Measurements from ENCODE around the gene ACTL9.

Gene ACTL9

DNA sequence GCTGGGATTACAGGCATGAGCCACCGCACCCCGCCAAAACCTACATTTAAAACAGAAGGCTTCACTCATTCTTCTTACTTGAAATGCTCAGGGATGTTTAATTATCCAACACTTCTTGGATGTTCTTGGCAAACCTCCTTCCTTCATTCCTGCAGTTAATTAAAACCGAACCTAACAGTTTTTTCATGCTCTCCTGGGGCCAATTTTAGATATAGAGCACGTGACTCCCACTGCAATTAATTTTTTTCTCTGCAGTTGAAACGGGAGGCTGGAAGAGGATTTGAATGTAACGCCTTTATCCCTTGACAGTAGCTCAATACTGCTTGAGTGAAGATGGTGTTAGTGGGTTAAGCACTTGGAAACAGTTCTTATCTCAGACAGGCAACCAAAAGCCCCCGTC lies 4.6 kb upstream of the ACTL9 start:
- no peak overlapping the region for H3K4me3 ChIP-seq (ENCODE audit: low read depth, low read length)
- H3K36me3 ChIP-seq (ENCODE audit: insufficient read depth, low read length), result no peaks in the 10 kb centered on the region
- no peak overlapping the region for H3K27ac ChIP-seq (ENCODE audit: low read depth, low read length)
- no peak overlapping the region for H2AFZ ChIP-seq (ENCODE audit: low read length, unreplicated experiment)
- H3K27me3 ChIP-seq (ENCODE audit: insufficient read depth, low read length), result no peaks in the 10 kb centered on the region; the same call in none of the 2 replicates
- no peaks in the 10 kb centered on the region for H3K4me1 ChIP-seq (ENCODE audit: control insufficient read depth, insufficient read depth, low read length, unreplicated experiment)
- H3K79me2 ChIP-seq (ENCODE audit: control insufficient read depth, insufficient read depth, low read length, unreplicated experiment), result no peaks in the 10 kb centered on the region

- Histone ChIP-seq H3K4me3 (ENCODE audit: low read depth, low read length) (no peak overlapping the region), H3K36me3 (ENCODE audit: insufficient read depth, low read length) (no peaks in the 10 kb centered on the region), H3K79me2 (ENCODE audit: control insufficient read depth, insufficient read depth, low read length, unreplicated experiment) (no peaks in the 10 kb centered on the region), H2AFZ (ENCODE audit: low read length, unreplicated experiment) (no peak overlapping the region), H3K4me1 (ENCODE audit: control insufficient read depth, insufficient read depth, low read length, unreplicated experiment) (no peaks in the 10 kb centered on the region), H3K27ac (ENCODE audit: low read depth, low read length) (no peak overlapping the region), H3K27me3 (ENCODE audit: insufficient read depth, low read length) (no peaks in the 10 kb centered on the region; the same call in none of the 2 replicates)
These were observed 3.8 kb upstream of the ACTL9 start for GRCh38 chr19:8702350-8702749.

DNA sequence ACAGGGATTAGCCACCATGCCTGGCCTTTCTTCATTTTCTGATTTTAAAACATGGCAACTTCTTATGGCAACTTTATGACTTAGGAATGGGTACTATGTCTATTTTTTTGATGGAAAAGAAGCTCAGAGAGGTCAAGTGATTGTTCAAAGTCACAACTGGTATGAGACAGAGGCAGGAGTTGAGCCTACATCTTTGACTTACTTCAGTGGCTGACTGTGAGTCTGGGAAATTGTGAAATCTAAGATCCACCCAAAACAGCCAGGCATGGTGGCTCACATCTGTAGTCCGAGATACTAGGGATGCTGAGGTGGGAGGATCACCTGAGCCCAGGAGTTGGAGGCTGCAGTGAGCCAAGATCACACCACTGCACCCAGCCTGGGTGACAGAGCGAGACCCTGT lies 2.4 kb upstream of the ACTL9 start:
- no peaks in the 10 kb centered on the region for H3K79me2 ChIP-seq (ENCODE audit: control insufficient read depth, insufficient read depth, low read length, unreplicated experiment)
- no peaks in the 10 kb centered on the region for H3K36me3 ChIP-seq (ENCODE audit: insufficient read depth, low read length)
- H3K27ac ChIP-seq (ENCODE audit: low read depth, low read length), result no peak overlapping the region
- no peaks in the 10 kb centered on the region for H3K4me1 ChIP-seq (ENCODE audit: control insufficient read depth, insufficient read depth, low read length, unreplicated experiment)
- no peak overlapping the region for H3K4me3 ChIP-seq (ENCODE audit: low read depth, low read length)
- H3K27me3 ChIP-seq (ENCODE audit: insufficient read depth, low read length), result no peaks in the 10 kb centered on the region; the same call in none of the 2 replicates
- no peak overlapping the region for H2AFZ ChIP-seq (ENCODE audit: low read length, unreplicated experiment)

- Histone ChIP-seq H2AFZ (ENCODE audit: low read length, unreplicated experiment) (no peak overlapping the region), H3K27me3 (ENCODE audit: insufficient read depth, low read length) (no peaks in the 10 kb centered on the region; the same call in none of the 2 replicates), H3K4me3 (ENCODE audit: low read depth, low read length) (no peak overlapping the region), H3K36me3 (ENCODE audit: insufficient read depth, low read length) (no peaks in the 10 kb centered on the region), H3K27ac (ENCODE audit: low read depth, low read length) (no peak overlapping the region), H3K79me2 (ENCODE audit: control insufficient read depth, insufficient read depth, low read length, unreplicated experiment) (no peaks in the 10 kb centered on the region), H3K4me1 (ENCODE audit: control insufficient read depth, insufficient read depth, low read length, unreplicated experiment) (no peaks in the 10 kb centered on the region)
These were observed 1.3 kb upstream of the ACTL9 start for GRCh38 chr19:8699908-8700307.

GRCh38 chr19:8697671-8698432 lies 743 bp downstream of the ACTL9 start:
- no peaks in the 10 kb centered on the region for H3K36me3 ChIP-seq (ENCODE audit: insufficient read depth, low read length)
- no peak overlapping the region for H3K4me3 ChIP-seq (ENCODE audit: low read depth, low read length)
- no peak overlapping the region for H3K27ac ChIP-seq (ENCODE audit: low read depth, low read length)
- no peak overlapping the region for H2AFZ ChIP-seq (ENCODE audit: low read length, unreplicated experiment)
- no peaks in the 10 kb centered on the region for H3K79me2 ChIP-seq (ENCODE audit: control insufficient read depth, insufficient read depth, low read length, unreplicated experiment)
- no peaks in the 10 kb centered on the region for H3K4me1 ChIP-seq (ENCODE audit: control insufficient read depth, insufficient read depth, low read length, unreplicated experiment)
- H3K27me3 ChIP-seq (ENCODE audit: insufficient read depth, low read length), result no peaks in the 10 kb centered on the region; the same call in none of the 2 replicates

GRCh38 chr19:8696993-8697392 lies 1.6 kb downstream of the ACTL9 start:
- Histone ChIP-seq H3K79me2 (ENCODE audit: control insufficient read depth, insufficient read depth, low read length, unreplicated experiment) (no peaks in the 10 kb centered on the region), H3K27ac (ENCODE audit: low read depth, low read length) (no peak overlapping the region), H3K4me3 (ENCODE audit: low read depth, low read length) (no peak overlapping the region), H3K27me3 (ENCODE audit: insufficient read depth, low read length) (peaks cover 3% of the 10 kb centered on the region), H2AFZ (ENCODE audit: low read length, unreplicated experiment) (no peak overlapping the region), H3K36me3 (ENCODE audit: insufficient read depth, low read length) (no peaks in the 10 kb centered on the region), H3K4me1 (ENCODE audit: control insufficient read depth, insufficient read depth, low read length, unreplicated experiment) (no peaks in the 10 kb centered on the region)

DNA sequence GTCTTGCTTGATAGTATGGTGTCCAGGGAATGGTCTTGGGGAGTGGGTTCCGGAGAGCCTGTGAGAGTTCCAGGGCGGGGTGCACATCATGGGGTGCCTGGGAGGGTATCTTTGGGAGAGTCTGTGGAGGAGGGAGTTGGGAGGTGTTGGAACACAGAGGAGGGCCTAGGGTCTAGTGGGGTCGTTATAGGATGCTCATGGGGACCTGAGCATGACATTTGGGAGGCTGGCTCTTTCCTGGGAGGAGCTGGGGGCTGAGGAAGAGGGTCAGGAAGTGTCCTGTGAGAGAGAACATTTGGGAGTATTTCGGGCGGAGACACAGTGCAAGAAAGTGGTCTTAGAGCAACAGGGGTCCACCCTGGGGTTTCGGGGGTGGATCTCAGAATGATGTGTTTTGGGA lies 2.7 kb downstream of the ACTL9 start:
- peaks cover 6% of the 10 kb centered on the region; the same call in 1 of the 2 replicates for H3K27me3 ChIP-seq (ENCODE audit: insufficient read depth, low read length)
- no peak overlapping the region for H3K4me3 ChIP-seq (ENCODE audit: low read depth, low read length)
- H2AFZ ChIP-seq (ENCODE audit: low read length, unreplicated experiment), result no peak overlapping the region
- H3K27ac ChIP-seq (ENCODE audit: low read depth, low read length), result no peak overlapping the region
- no peaks in the 10 kb centered on the region for H3K79me2 ChIP-seq (ENCODE audit: control insufficient read depth, insufficient read depth, low read length, unreplicated experiment)
- no peaks in the 10 kb centered on the region for H3K4me1 ChIP-seq (ENCODE audit: control insufficient read depth, insufficient read depth, low read length, unreplicated experiment)
- H3K36me3 ChIP-seq (ENCODE audit: insufficient read depth, low read length), result no peaks in the 10 kb centered on the region

- Histone ChIP-seq H3K4me3 (ENCODE audit: low read depth, low read length) (no peak overlapping the region), H2AFZ (ENCODE audit: low read length, unreplicated experiment) (no peak overlapping the region), H3K4me1 (ENCODE audit: control insufficient read depth, insufficient read depth, low read length, unreplicated experiment) (no peaks in the 10 kb centered on the region), H3K27me3 (ENCODE audit: insufficient read depth, low read length) (peaks cover 6% of the 10 kb centered on the region; the same call in 1 of the 2 replicates), H3K36me3 (ENCODE audit: insufficient read depth, low read length) (no peaks in the 10 kb centered on the region), H3K27ac (ENCODE audit: low read depth, low read length) (no peak overlapping the region), H3K79me2 (ENCODE audit: control insufficient read depth, insufficient read depth, low read length, unreplicated experiment) (no peaks in the 10 kb centered on the region)
These were observed 3.1 kb downstream of the ACTL9 start for GRCh38 chr19:8695501-8695900.

DNA sequence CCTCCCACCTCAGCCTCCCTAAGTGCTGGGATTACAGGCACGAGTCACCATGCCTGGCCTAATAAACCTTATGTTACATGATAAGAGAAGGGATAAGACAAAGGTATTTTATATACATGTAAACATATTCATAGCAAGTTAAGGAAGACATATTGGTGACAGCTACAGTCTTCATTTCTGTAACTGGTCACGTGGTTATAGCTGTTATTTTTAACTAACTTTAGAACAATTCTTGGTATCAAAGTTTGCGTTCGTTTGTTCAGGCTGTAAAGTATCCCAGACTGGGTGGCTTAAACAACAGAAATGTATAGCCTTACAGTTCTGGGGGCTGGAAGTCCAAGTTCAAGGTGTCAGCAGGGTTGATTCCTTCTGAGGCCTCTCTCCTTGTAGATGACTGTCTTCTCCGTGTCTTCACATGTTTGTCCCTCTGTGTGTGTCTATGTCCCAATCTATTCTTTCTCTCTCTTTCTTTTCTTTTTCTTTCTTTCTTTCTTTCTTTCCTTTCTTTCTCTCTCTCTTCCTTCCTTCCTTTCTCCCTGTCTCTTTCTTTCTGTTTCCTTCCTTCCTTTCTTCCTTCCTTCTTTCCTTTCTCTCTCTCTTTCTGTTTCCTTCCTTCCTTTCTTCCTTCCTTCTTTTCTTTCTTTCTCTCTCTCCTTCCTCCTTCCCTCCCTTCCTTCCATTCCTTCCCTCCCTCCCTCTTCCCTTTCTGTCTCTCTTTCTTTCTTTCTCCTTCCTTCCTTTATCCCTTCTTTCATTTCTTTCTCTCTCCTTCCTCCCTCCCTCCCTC lies 7.6 kb downstream of the ACTL9 start:
- Histone ChIP-seq H3K4me1 (ENCODE audit: control insufficient read depth, insufficient read depth, low read length, unreplicated experiment) (no peaks in the 10 kb centered on the region), H3K36me3 (ENCODE audit: insufficient read depth, low read length) (no peaks in the 10 kb centered on the region), H2AFZ (ENCODE audit: low read length, unreplicated experiment) (no peak overlapping the region), H3K79me2 (ENCODE audit: control insufficient read depth, insufficient read depth, low read length, unreplicated experiment) (no peaks in the 10 kb centered on the region), H3K27me3 (ENCODE audit: insufficient read depth, low read length) (0 out of 2 replicates have a peak, but pooled peaks cover 10% of the 10 kb centered on the region), H3K27ac (ENCODE audit: low read depth, low read length) (no peak overlapping the region), H3K4me3 (ENCODE audit: low read depth, low read length) (no peak overlapping the region)

DNA sequence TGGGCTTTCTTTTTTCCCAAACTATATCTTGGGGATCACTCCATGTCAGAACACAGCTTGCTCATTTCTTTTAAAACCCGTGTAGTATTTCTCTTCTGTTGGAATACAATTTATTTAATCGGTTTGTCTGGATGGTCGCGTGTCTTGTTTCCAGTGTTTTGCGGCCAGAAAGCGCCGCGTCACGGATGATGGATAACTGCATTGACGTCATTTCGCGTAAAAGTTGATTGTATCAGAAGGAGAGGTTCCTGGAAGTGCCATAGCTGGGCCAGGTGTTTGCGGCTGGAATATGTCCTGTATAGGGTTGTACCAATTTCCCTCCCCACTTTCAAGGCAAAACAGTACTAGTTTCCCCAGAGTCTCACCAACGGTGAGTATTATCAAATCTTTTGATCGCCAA lies 9.7 kb downstream of the ACTL9 start:
- Histone ChIP-seq H3K36me3 (ENCODE audit: insufficient read depth, low read length) (no peaks in the 10 kb centered on the region), H3K27ac (ENCODE audit: low read depth, low read length) (no peak overlapping the region), H3K4me1 (ENCODE audit: control insufficient read depth, insufficient read depth, low read length, unreplicated experiment) (no peaks in the 10 kb centered on the region), H3K4me3 (ENCODE audit: low read depth, low read length) (no peak overlapping the region), H2AFZ (ENCODE audit: low read length, unreplicated experiment) (no peak overlapping the region), H3K79me2 (ENCODE audit: control insufficient read depth, insufficient read depth, low read length, unreplicated experiment) (no peaks in the 10 kb centered on the region), H3K27me3 (ENCODE audit: insufficient read depth, low read length) (0 out of 2 replicates have a peak, but pooled peaks cover 10% of the 10 kb centered on the region)
